OCI-LY3 (cell line): ENCODE measurements around the gene UST.

Experiments
- EZH2phosphoT487 ChIP-seq: fragments of 200-600 bp; shearing (Covaris generic); IDR thresholded peaks from 2 replicates; pipeline ENCODE4 v1.6.1; 2018; ENCODE audit warnings: antibody characterized with exemption, mixed run types, low read depth
- TF ChIP-seq, protein P1 (sequence below): fragments of 200-600, 300-600 bp; sonication (generic); IDR thresholded peaks from 2 replicates; pipeline ENCODE4 v1.5.1; 2014; ENCODE audit warnings: antibody characterized with exemption, low read length, low read depth

DNA sequence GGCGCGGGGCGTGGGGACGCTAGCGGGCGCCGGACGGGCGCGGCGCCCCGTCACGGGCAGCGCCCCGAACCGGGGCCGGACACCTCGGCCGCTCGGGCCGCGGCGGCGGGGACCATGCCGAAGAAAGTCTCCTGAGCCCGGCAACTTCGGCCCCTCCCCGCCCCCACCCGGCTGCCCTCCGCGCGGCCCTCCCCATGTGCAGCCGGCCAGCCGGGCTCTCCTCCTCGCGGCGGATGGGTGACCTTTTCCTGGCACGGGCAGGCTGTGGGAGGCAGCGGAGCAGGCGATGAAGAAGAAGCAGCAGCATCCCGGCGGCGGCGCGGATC is 278 bp downstream of the UST start:
- TF ChIP-seq, protein P1, sequence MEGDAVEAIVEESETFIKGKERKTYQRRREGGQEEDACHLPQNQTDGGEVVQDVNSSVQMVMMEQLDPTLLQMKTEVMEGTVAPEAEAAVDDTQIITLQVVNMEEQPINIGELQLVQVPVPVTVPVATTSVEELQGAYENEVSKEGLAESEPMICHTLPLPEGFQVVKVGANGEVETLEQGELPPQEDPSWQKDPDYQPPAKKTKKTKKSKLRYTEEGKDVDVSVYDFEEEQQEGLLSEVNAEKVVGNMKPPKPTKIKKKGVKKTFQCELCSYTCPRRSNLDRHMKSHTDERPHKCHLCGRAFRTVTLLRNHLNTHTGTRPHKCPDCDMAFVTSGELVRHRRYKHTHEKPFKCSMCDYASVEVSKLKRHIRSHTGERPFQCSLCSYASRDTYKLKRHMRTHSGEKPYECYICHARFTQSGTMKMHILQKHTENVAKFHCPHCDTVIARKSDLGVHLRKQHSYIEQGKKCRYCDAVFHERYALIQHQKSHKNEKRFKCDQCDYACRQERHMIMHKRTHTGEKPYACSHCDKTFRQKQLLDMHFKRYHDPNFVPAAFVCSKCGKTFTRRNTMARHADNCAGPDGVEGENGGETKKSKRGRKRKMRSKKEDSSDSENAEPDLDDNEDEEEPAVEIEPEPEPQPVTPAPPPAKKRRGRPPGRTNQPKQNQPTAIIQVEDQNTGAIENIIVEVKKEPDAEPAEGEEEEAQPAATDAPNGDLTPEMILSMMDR, result no peak
- TF ChIP-seq EZH2phosphoT487, result no peak
